ENCODE measurements around the gene MEIS3. TPM values are rescaled to one million over a fixed set of nuclear protein-coding genes. Genes with fewer than 3 reads are reported as not detected.

Gene MEIS3
- total and polyA plus RNA-seq, 10 of the 15 experiments (the other 5 are each of a cell fraction or from before 2014, with no cell fraction given): 0.05 to 0.23 TPM; not detected in 8

- ChIA-PET SMC1A (ENCODE audit: uncharacterized antibody, unreplicated experiment) (no interaction called here), RAD21 (ENCODE audit: unreplicated experiment) (no interaction called here), POLR2A (no interaction called here), CTCF (no interaction called here)
- Histone ChIP-seq H3K79me2 (ENCODE audit: control insufficient read depth, insufficient read depth, low read length) (no peaks in the 10 kb centered on the region), H3K27ac (ENCODE audit: control insufficient read depth, insufficient read depth) (no peak overlapping the region), H3K9me3 (replicated peaks; ENCODE audit: control insufficient read depth, insufficient read depth, low read length) (no peaks in the 10 kb centered on the region), H2AFZ (ENCODE audit: control insufficient read depth, low read depth, low read length) (no peak overlapping the region), H3K4me2 (ENCODE audit: control insufficient read depth, insufficient read depth) (no peak overlapping the region), H3K36me3 (ENCODE audit: control insufficient read depth in 2 of 2, insufficient read depth in 2 of 2, low read length in 1 of 2) (peaks cover 5 to 30% of the 10 kb centered on the region in 2 experiments; a peak in 3 of 4 replicates), H3K4me3 (no peak overlapping the region), H3K27me3 (replicated peaks in 1 of 2; ENCODE audit: control insufficient read depth in 2 of 2, insufficient read depth in 2 of 2, low read length in 1 of 2) (no peaks in the 10 kb centered on the region), H3K4me1 (ENCODE audit: control insufficient read depth, insufficient read depth, low read length) (peaks cover 4% of the 10 kb centered on the region; the same call in 1 of the 2 replicates), H3K9ac (ENCODE audit: control insufficient read depth, insufficient read depth, low read length) (no peak overlapping the region), H4K20me1 (ENCODE audit: control insufficient read depth, insufficient read depth) (no peaks in the 10 kb centered on the region)
- no peak for FAIRE-seq
- in situ Hi-C loops (cut with MboI): no loop called here
- WGBS (ENCODE audit: insufficient coverage, insufficient replicate concordance, low lambda C conversion rate, missing lambda C conversion rate): 100% methylated on average over 6 of the region's 6 CpGs
- no TSS peak for BruUV-seq (replicated peaks)
- no peak for TF ChIP-seq CBFB (IDR thresholded peaks at IDR 0.05; ENCODE audit: low read depth)
- no peak for TF ChIP-seq SKIL (IDR thresholded peaks at IDR 0.05; ENCODE audit: low read depth, poor library complexity, severe bottlenecking)
- TF ChIP-seq ESRRA (IDR thresholded peaks at IDR 0.05; ENCODE audit: low read length): no peak
- TF ChIP-seq MLLT1 (IDR thresholded peaks at IDR 0.05): no peak
- DNase-seq (ENCODE audit: low read depth, low spot score): no peak
- ATAC-seq: no peak
- intact Hi-C loops (cut with micrococcal nuclease; ENCODE audit: unreplicated experiment): no loop called here
These were observed 38.8 kb downstream of the MEIS3 start for GRCh38 chr19:47380559-47380958.
